Stimulated activated CD8-positive, alpha-beta memory T cell treated with anti-CD3 and anti-CD28 coated beads, Interleukin-7, amount 100 ng/mL, for 24 hours (primary cell): ENCODE measurements around the gene CNTN4.

Source experiments
- DNase-seq: peaks from one replicate; pipeline ENCODE4 v3.0.0-alpha.2; 2020; ENCODE audit warnings: low read depth

CNTN4 gene

DNA sequence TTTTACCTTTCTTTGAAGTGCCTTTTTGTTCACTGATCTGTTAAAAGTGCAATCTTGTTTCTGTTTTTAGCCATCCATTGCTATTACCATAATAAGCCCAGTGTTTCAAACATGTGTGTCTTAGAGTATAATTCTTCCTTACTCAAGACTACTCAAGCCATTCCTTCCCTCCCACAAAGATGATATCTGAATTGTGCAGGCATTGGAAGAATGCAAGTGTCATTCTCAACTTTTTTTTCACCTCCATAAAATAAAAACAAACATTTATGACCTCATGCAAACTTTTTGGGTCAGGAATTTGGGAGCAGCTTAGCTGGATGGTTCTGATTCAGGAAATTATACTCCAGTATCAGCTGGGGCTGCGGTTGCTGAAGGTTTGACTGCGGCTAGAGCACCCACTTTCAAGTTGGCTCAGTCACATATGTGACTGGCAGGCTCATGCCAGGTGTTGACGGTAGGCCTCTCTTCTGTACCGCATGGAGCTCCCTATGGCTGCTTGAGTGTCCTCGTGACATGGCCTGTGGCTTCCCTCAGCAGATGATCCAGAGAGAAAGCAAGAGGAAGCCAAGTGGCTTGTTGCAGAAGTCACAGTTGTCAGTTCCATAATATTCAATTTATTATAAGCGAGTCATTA is 490.8 kb downstream of the CNTN4 start:
- DNase-seq, result no peak

- no peak for DNase-seq
These were observed 496.8 kb downstream of the CNTN4 start for GRCh38 chr3:2595486-2595885.

DNA sequence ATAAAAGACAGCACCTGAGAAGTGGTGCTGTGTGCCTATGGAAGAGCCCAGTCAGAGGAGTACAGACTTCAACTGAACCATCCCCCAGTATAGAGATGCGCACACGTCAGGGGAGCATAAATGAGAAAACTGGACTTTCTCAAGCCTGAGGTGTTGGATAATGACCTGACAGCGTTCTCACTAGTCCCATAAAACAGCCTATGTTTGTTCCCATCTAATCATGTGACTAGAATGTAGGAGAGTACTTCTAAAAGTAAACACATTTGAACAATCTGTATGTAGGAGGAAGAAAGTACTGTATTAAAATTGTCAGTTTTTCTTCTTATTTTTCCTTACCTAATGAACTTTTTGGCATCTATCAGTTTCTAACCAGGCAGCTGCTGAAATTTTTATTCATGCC is 498.9 kb downstream of the CNTN4 start:
- no peak for DNase-seq

DNA sequence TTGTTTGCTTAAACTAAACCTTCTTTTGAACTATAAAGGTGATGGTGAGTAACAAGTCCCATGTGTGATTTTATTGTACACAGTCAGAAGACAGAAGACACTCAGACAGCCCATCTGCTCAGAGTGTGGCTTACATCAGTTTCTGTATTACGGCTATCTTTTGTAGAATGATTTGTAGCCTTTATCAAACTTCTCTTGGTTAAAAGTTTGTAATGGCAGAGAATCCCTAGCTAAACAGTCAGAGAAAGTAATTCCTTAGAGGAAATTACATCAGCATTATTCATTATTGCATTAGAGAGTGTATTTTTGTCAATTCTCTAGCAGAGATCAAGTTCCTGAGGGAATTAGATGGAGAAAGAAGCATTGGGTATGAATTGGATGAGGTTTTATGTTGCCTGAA is 500.8 kb downstream of the CNTN4 start:
- DNase-seq, result no peak

GRCh38 chr3:2603692-2604289 is 505.1 kb downstream of the CNTN4 start:
- no peak for DNase-seq

DNA sequence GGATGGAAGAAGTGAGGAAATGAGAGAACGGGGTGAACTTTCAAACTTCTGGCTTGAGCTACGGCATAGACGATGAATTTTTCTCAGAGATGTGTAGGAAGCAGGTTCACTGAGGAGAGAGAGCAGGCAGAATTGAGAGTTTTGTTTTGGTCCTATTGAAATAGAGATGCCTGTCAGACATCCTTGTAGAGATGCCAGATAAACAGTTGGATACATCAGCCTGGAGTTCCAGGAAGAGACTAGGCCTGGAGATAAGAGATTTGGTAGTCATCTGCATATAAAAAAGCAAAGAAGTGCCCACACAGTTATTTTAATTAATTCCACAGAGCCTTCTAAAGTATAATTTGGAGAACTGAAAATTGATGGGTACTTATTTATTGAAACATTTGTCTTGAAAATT is 515.9 kb downstream of the CNTN4 start:
- no peak for DNase-seq

- no peak for DNase-seq
These were observed 516.4 kb downstream of the CNTN4 start for GRCh38 chr3:2615080-2615479.

DNA sequence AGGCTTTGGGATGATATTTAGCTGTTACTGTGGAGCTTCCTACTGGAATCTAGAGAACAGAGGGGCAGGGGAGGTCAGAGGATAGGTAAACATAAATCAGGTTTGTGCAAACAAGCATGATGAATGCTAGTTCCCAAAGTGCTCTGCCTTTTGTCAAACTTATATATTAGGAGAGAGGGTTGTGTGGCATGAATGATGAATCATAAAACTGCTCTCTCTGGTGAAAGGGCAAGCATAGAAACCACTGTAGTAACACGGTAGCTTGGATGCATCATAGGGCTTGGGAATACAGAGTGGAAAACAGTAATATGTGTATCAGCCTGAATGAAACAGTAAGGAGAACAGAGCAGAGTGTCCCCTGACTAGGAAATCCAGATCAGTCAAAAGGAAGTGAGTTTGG is 524.8 kb downstream of the CNTN4 start:
- no peak for DNase-seq

DNA sequence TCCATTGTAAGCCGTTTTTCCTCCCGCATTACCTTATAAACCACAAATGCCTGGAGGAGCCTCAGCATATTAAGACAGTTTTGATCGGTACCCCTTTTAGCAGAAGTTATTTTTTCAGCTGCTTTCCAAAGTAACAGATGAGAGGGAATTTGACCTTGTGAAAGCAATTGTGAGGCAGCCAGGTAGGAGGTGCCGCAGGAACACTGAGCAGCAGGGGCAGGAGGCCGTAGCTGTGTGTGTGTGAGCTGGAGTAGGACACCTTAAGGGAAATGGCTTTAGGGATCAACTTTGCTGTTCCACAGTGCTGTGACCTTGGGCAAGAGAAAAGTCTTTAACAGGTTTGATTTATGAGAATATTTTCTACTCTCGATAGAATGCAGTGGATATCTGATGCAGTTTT is 529.5 kb downstream of the CNTN4 start:
- DNase-seq, result no peak

- DNase-seq, result no peak
These were observed 536.8 kb downstream of the CNTN4 start for GRCh38 chr3:2635511-2635910.

DNA sequence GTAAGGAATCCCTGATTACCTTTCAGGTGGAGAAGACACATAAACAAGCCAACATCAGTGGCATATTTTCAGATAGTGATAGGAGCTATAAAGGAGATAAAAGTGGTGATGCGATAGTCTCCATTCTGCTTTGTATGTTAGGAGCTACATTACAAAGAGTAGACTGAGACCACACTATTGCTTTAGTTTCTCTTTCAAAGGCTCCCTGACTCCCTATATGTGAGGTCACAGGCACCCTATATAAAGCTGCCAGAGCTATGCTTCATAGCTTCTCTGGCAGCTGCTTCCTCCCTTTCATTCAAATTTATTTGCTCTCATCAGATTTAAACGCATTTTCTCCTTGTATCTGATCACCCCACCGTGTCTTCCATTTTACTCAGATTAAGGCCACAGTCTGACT is 544.9 kb downstream of the CNTN4 start:
- DNase-seq, result no peak

- DNase-seq, result no peak
These were observed 546.3 kb downstream of the CNTN4 start for GRCh38 chr3:2645001-2645400.

GRCh38 chr3:2650746-2651145 is 552.1 kb downstream of the CNTN4 start:
- no peak for DNase-seq

DNA sequence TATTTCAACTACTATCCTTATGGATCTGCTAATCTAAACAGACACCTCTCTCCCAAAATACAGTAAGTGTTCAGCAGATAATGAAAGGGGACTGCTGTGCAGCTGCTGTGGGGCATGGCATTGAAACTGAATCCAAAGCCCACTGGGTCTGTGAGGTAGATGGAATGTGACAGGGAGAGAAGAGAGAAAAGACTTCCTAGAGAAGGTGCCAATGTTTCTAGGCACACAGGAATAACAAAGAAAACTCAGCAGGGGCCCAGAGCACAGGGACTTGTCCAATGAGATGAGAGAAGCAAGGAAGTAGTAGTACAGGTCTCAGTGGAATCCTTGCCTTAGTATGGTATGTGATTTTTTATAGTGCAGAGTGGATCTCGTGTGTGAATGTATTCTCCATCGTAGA is 553.7 kb downstream of the CNTN4 start:
- DNase-seq, result no peak

DNA sequence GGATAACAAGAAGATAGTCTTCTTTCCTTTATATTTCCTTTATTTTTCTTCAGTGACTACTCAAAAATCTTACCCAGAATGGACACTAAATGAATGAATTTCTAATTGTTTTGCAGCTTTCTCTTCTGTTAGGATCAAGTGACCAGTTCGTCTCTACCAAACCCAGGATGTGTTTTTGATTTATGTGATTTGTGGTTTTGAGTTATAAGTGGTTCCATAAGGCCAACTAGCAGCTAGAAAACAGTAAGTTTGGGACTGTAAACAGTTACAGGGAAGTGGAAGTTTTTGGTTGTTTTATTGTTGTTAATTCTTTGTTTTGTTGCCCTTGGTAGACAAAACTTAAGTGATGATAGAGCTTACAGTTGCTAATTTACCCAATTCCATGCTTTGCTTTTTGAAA is 555.0 kb downstream of the CNTN4 start:
- no peak for DNase-seq

DNA sequence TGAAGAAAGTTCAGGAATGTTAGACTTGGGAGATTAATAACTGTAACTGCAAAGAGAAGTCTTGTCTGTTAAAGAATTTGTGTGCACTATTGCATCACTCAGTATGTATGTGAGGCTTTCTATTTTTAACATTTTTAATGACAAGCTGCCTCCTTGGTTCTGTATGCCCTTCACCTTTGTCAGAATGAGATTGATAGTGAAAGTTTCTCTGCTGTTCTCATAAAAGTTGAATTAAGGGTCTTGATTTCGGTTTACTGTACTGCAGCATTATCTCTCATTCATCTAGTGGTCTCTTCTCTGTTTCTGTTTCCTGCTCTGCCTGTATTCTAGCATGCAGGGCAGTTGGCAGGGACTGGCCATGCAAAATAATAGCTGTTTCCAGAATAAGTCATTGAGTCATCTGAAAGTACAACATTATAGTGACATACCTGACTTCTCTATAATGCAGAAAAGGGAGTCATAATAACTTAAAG is 556.6 kb downstream of the CNTN4 start:
- DNase-seq, result no peak

DNA sequence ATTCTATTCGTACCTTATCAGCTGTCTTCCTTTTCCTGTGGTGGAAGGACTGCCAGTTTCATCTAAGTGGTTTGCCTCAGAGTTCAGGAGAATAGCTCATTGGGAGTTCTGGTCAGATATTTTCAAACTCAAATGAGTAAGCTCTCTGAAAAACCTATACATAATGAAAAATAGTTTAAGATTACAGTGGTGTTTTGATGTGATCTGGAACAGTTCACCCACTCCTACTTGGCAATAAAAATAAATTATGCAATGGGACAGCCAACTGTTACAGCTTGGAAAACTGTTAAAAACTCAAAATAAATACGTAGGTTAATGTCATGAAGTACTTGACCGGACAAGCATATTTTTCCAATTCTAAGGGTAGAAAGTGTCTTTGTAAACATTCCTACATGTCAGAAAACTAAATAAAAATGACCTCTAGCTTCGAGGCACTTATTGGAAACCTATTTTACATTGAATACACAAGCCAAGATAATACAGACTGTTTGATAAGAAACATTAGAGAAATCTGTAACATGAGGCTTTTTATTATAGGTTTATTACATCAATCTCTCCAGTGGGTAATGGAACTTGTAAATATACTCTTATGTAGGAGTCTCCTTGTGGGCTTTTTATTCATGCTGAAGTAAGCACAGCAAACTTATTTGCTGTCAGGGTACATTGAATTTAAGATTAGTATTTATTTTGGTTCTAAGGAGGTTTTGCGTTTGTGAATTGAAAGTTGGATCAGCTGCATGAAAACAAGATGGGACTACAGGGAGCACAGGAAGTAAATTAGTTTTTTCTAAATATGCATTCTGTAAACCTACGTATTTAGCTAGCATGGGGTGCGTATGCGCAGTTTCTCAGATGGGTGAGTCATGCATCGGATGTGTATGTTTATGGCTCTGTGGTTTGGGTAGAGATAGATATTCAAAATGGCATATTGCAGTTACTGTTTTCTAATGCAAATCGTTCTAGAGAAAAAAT is 558.4 kb downstream of the CNTN4 start:
- no peak for DNase-seq

- DNase-seq, result no peak
These were observed 559.3 kb downstream of the CNTN4 start for GRCh38 chr3:2657971-2658370.

DNA sequence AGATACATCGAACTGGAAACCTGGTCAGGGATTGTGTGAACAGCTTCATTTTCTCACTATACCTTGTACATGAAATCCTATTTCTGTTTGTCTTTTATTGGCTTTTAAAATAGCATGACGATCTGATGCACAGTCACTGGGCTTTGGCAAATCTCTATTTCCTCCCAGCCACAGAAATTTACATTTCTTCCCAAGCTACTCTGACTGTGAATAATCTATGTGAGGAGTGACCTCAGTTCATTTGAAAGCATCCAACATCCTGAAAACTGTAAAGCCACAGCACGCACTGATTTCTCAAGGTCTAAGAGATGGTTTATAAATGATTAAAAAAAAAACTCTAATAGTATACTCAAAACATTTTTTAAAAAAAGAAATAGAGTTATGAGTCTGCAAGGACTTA is 561.2 kb downstream of the CNTN4 start:
- no peak for DNase-seq

- DNase-seq, result no peak
These were observed 562.4 kb downstream of the CNTN4 start for GRCh38 chr3:2661078-2661477.

DNA sequence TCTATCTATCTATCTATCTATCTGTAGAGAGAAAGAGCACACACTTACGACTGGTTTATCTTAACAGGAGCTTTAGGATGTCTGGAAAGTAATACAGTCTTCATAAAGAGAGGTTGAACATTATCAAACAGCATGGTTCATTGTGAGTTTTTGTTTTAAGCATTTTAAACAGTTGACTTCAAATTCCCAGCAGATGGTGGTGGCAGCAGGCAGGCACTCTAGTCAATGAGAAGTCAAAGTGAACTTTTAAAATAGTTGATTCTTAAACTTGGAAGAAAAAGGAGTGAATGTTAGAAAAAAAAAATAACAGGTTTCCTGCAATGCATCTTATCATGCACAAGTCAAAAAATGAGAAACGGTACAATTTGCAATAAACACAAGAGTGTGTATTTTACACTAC is 578.8 kb downstream of the CNTN4 start:
- no peak for DNase-seq

GRCh38 chr3:2680236-2680635 is 581.6 kb downstream of the CNTN4 start:
- DNase-seq, result no peak

GRCh38 chr3:2684046-2684445 is 585.4 kb downstream of the CNTN4 start:
- no peak for DNase-seq
